ENCODE measurements around the gene PRKAR2B.
"Not testable (repeated sequence)": the region's sequence is repeated elsewhere in the genome, so short reads cannot be mapped to it uniquely, and the experiment has no call there.

PRKAR2B gene

GRCh38 chr7:107048783-107049418 is 4.4 kb downstream of the PRKAR2B start:
- no peak for DNase-seq (ENCODE audit: low spot score)

- no peak for DNase-seq (ENCODE audit: low spot score)
Observed at GRCh38 chr7:107049480-107049879, 5.0 kb downstream of the PRKAR2B start.

GRCh38 chr7:107049971-107050532 is 5.5 kb downstream of the PRKAR2B start:
- no peak for DNase-seq (ENCODE audit: low spot score)

DNA sequence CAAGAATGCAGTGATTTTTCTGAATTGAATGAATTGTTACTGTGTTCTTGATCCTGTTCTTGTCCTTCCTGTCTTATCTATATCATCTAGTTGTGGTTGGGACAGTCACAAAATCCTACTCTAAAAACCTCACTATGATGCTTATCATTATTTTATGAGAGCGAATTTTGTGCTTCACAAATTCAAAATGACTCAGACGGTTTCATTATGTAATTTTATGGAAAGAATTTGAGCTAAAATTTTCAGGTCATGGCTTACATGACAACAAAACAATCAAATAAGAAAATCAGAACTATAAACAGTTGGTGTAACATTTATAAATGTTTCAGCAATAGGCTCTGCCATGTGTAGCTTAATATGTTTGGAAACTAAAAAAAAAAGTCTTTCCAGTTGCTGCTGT is 6.9 kb downstream of the PRKAR2B start:
- DNase-seq (ENCODE audit: low spot score), result no peak

- not testable (repeated sequence) for DNase-seq (ENCODE audit: low spot score)
Observed at GRCh38 chr7:107054965-107055364, 10.5 kb downstream of the PRKAR2B start.

DNA sequence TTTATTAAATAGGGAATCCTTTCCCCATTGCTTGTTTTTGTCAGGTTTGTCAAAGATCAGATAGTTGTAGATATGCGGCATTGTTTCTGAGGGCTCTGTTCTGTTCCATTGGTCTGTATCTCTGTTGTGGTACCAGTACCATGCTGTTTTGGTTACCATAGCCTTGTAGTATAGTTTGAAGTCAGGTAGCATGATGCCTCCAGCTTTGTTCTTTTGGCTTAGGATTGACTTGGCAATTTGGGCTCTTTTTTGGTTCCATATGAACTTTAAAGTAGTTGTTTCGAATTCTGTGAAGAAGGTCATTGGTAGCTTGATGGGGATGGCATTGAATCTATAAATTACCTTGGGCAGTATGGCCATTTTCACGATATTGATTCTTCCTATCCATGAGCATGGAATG is 11.6 kb downstream of the PRKAR2B start:
- DNase-seq (ENCODE audit: low spot score), result not testable (repeated sequence)

- no peak for DNase-seq (ENCODE audit: low spot score)
Observed at GRCh38 chr7:107056728-107057473, 12.4 kb downstream of the PRKAR2B start.

GRCh38 chr7:107057474-107057833 is 12.9 kb downstream of the PRKAR2B start:
- no peak for DNase-seq (ENCODE audit: low spot score)

DNA sequence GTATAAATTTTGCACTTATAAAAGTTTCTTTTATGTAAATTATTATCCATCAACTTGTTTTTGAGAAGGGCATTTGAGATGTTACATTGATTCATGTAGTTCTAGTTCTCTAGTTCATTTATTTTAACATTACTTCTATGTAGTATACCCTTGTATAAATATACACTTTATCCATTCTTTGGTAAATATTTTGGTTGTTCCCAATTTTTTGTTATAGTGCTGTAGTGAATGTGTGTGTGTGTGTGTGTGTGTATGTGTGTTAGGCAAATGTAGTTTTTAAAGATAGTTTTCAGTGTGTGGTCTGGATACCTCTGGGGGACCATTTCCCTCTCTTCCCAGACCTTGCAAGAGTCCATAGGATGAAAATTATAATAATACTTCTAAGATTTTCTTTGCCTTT is 15.0 kb downstream of the PRKAR2B start:
- DNase-seq (ENCODE audit: low spot score), result no peak

DNA sequence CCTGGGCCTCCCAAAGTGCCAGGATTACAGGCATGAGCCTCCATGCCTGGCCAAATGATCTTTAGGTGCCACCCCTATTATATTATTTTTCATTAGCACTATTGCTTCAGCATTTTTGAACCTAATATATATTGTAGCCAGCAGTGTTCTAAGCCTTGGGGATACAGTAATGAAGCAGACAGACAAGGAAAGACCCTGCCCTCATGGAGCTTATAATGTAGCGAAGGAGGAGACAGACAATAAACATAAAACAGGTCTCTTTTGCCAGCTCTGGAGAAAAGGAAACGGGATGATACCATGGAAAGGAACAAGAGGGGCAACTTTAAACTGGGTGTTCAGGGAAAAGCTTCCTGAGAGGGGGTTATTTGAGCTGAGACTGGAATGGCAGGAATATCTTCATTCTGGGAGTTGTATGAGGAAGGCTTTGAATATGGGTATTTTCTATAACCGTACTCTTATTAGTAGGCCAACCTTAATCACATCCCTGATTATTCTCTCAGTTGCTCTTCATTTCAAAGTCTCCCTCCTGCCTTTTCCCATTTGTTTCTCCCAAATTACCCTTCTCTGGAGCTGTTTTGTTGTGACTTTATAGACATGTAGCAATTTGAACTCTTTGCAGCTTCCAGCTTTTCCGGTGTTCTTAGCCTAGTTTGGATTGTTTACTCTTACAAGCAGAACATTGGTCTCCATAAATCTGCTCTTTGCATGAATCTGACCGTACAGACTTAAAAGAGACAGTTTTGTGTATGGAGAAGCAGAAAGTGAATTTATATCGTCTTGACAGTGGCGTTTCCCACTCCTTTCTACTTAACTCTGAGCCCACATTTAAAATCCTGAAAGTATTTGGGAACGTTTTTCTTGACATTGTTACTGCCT is 19.0 kb downstream of the PRKAR2B start:
- no peak for DNase-seq (ENCODE audit: low spot score)

GRCh38 chr7:107064255-107064654 is 19.8 kb downstream of the PRKAR2B start:
- no peak for DNase-seq (ENCODE audit: low spot score)

DNA sequence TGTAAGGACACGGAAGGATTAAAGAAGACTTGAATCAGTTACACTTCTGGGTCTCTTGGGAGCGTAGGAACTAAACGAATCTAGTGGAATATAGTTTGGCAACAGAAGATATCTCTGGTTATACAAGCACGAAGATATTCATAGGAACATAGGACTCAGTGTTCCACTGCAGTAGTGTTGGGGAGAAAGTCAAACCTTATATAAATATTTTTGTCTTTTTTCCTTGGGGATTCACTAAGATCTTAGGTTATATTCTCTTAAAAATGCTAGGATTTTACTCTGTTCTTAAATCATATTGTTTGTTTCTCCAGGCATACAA is 21.4 kb downstream of the PRKAR2B start:
- no peak for DNase-seq (ENCODE audit: low spot score)

GRCh38 chr7:107068156-107068555 is 23.7 kb downstream of the PRKAR2B start:
- no peak for DNase-seq (ENCODE audit: low spot score)

DNA sequence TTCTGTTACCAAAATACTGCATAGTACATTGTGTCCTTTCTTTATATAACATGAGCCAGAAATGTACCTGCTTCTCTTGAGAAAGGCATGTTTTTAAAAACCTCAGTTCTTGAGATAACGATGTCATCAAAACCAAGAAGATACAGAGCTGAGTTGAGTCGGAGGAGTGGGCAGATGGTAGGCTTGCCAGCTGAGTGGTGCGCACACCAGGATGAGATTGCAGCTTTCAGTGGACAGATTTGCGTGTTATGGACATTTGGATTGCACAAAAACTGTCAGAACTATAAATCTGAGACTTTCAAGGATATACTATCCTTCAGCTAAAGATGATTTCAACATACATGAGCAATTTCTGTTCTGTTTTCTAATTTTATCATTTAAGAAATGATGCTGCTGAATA is 25.0 kb downstream of the PRKAR2B start:
- DNase-seq (ENCODE audit: low spot score), result no peak

GRCh38 chr7:107070710-107071109 is 26.2 kb downstream of the PRKAR2B start:
- no peak for DNase-seq (ENCODE audit: low spot score)

DNA sequence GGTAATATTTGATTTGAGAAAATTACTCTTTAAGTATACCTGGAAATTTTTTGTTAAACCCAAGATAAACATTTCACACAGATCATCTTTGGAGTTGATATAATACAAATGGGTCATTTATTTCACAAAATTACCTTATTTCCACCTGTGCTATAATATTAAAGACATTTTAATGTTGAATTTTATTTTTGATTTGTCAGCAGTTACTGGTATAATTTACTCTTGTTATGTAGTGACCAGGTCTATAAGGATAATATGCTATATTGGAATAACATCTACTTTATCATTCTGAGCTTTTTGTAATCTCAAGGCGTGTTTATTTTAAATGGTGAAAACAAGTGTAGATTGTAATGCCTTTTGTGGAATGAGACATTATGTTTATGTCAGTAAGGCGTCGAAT is 26.6 kb downstream of the PRKAR2B start:
- no peak for DNase-seq (ENCODE audit: low spot score)

- no peak for DNase-seq (ENCODE audit: low spot score)
Observed at GRCh38 chr7:107072133-107072532, 27.6 kb downstream of the PRKAR2B start.

GRCh38 chr7:107075863-107076574 is 31.5 kb downstream of the PRKAR2B start:
- DNase-seq (ENCODE audit: low spot score), result no peak

GRCh38 chr7:107076781-107077698 is 32.5 kb downstream of the PRKAR2B start:
- no peak for DNase-seq (ENCODE audit: low spot score)

DNA sequence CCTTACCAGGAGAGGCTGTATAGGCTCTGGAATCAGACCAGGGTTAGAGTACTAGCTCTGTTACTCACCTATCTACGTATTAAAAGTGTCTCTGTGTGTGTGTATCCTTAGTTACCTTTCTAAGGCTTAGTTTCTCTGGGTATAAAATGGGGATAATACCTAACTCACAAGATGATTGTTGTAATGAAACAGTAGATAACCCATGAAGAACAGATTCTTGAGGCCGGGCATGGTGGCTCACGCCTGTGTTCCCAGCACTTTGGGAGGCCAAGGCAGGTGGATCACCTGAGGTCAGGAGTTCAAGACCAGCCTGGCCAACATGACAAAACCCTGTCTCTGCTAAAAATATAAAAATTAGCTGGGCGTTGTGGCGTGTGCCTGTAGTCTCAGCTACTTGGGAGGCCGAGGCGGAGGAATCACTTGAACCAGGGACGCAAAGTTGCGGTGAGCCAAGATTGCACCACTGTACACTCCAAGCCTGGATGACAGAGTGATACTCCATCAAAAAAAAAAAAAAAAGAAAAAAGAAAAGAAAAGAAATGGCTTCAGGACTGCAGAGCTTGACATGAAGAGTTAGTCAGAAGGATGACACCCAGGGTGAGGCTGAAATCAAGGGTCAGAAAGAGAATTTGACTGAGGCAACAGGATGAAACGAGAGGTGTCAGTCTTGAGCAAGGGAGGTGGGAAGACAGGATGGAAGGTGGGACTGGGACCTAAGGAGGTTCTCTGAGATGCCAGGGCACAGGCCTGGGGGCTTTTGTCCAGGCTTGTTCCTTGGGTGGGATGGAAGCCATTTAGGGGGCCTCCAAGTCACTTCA is 33.4 kb downstream of the PRKAR2B start:
- DNase-seq (ENCODE audit: low spot score), result no peak

All from HuH-7.5 (cell line).